ENCODE data around the gene UFSP1.

- TF ChIP-seq CTCF (IDR thresholded peaks at IDR 0.05 in 4 of 5, conservative IDR thresholded peaks at IDR 0.05 in 1 of 5): no peak
- TF ChIP-seq POLR2A (IDR thresholded peaks at IDR 0.05): no peak
Measured at GRCh38 chr7:100933734-100934133, 44.2 kb upstream of the UFSP1 start.

All from gastrocnemius medialis (tissue), 4 donors.